Tibial nerve (tissue), 4 donors: ENCODE data around the gene FOLR2. TPM values are rescaled to one million over a fixed set of nuclear protein-coding genes. Genes with fewer than 3 reads are reported as not detected.

ENCODE experiments used
- DNase-seq, 2 donors: peaks; one replicate each; pipeline ENCODE4 v3.0.0-alpha.2; 2019; ENCODE audit warnings: low spot score in 2 of 2
- H3K27ac ChIP-seq, 4 donors: fragments of 200-600 bp; sonication (generic) in 3 of 4; one replicate each; pipeline ENCODE4 v1.5.1; 2017 to 2019; ENCODE audit warnings: mild to moderate bottlenecking in 1 of 4
- H3K27me3 ChIP-seq, 2 donors: fragments of 200-600 bp; sonication (generic) in 1 of 2; one replicate each; pipeline versions ENCODE4 v1.5.1 to v1.6.0; 2017 to 2019
- H3K36me3 ChIP-seq, 3 donors: fragments of 200-600 bp; sonication (generic); one replicate each; pipeline ENCODE4 v1.5.1; 2018 to 2019
- H3K4me1 ChIP-seq, 4 donors: fragments of 200-600 bp; sonication (generic) in 3 of 4; one replicate each; pipeline ENCODE4 v1.5.1; 2017 to 2019
- H3K4me3 ChIP-seq, 4 donors: fragments of 200-600 bp; sonication (generic) in 3 of 4; one replicate each; pipeline ENCODE4 v1.5.1; 2017 to 2019; ENCODE audit warnings: mild to moderate bottlenecking in 1 of 4, moderate library complexity in 1 of 4
- H3K9me3 ChIP-seq, 4 donors: fragments of 200-600 bp; sonication (generic) in 3 of 4; one replicate each; pipeline ENCODE4 v1.5.1; 2017 to 2019
- EP300 ChIP-seq, 2 donors: sonication (generic); formaldehyde crosslinking; IDR thresholded peaks; one replicate each; pipeline ENCODE4 v1.6.1; 2017; ENCODE audit warnings: antibody characterized with exemption in 2 of 2, mild to moderate bottlenecking in 1 of 2
- POLR2A ChIP-seq, 2 donors: fragments of 450-650 bp; IDR thresholded peaks; one replicate each; pipeline ENCODE4 v1.6.1; 2017; ENCODE audit warnings: antibody characterized with exemption in 2 of 2, mild to moderate bottlenecking in 2 of 2, moderate library complexity in 2 of 2
- WGBS, 2 donors: methylation state at CpG; one replicate each; pipeline ENCODE4 v1.1.5; 2018; 5-methylcytosine and 5-hydroxymethylcytosine counted together
- total RNA-seq, 4 donors: library from RNA; depleted of rRNA; stranded (reverse); fragments of >200 nt; gene quantifications; one replicate each; pipeline ENCODE4 v1.1.0, GENCODE V29; 2016
- TF ChIP-seq, protein P1 (sequence below), 5 experiments: fragments of 200-600 bp in 3 of 5; fragments of 450-650 bp in 2 of 5; sonication (generic) in 3 of 5; IDR thresholded peaks; one replicate each; pipeline ENCODE4 v1.5.1; 2016 to 2019; ENCODE audit warnings: antibody characterized with exemption in 5 of 5, mild to moderate bottlenecking in 3 of 5, moderate library complexity in 2 of 5

Gene FOLR2
- total RNA-seq, 4 donors from 2014 or later = 27.8 to 60.9 (median 35.7) TPM

DNA sequence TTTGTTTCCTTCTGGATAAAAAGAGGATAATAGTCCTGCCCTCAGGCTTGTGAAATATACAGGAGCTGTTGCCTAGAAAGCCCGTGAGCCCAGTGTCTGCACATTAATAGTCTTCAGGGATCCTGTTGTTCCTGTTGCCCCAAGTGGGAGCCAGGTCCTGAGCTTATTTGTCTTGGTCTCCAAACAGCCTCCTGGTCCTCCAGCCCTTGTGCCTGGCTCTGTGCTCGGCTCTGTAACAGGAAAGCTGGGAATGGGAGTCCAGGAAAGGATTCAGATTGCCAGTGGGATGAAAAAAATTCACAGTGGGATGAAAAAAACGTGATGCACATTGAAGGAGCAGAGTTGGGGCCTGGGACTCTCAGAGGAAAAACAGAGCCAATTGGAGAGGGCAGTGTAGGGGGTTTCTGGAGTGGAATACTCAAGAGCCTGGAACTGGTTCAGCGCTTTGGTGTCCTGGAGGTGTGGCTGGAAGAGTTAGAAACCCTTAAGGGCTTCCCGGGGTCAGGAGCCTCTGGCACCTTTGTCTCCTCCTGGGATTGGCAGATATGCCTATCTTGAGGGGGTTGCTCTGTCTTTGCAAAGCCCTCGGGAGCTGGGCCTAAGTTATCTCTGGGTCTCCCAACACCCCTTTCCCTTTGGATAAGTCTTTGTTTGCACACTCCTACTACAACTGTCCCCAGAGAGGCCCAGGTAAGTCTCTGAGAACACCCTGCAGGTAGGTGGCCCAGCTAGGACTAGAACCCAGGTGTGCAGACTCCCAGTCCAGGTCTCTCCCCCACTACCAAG lies 5.7 kb downstream of the FOLR2 start:
- no peaks in the 10 kb centered on the region for H3K27me3 ChIP-seq
- no peak for TF ChIP-seq POLR2A (IDR thresholded peaks at IDR 0.05)
- TF ChIP-seq, protein P1, sequence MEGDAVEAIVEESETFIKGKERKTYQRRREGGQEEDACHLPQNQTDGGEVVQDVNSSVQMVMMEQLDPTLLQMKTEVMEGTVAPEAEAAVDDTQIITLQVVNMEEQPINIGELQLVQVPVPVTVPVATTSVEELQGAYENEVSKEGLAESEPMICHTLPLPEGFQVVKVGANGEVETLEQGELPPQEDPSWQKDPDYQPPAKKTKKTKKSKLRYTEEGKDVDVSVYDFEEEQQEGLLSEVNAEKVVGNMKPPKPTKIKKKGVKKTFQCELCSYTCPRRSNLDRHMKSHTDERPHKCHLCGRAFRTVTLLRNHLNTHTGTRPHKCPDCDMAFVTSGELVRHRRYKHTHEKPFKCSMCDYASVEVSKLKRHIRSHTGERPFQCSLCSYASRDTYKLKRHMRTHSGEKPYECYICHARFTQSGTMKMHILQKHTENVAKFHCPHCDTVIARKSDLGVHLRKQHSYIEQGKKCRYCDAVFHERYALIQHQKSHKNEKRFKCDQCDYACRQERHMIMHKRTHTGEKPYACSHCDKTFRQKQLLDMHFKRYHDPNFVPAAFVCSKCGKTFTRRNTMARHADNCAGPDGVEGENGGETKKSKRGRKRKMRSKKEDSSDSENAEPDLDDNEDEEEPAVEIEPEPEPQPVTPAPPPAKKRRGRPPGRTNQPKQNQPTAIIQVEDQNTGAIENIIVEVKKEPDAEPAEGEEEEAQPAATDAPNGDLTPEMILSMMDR (IDR thresholded peaks at IDR 0.05) = no peak
- TF ChIP-seq EP300 (IDR thresholded peaks at IDR 0.05) = no peak
- peak overlapping the region; percentile 77 to 97 (median 94) for H3K27ac ChIP-seq
- H3K4me1 ChIP-seq = peaks cover 0 to 38% (median 27%) of the 10 kb centered on the region in 4 donors
- H3K4me3 ChIP-seq = peak overlapping the region; percentile 71 to 92 (median 77)
- no peaks in the 10 kb centered on the region for H3K9me3 ChIP-seq
- WGBS, 2 donors = 53 to 57% methylated on average over 6 of the region's 6 CpGs
- no peak for DNase-seq
- peaks cover 0 to 8% (median 0%) of the 10 kb centered on the region in 3 donors for H3K36me3 ChIP-seq

DNA sequence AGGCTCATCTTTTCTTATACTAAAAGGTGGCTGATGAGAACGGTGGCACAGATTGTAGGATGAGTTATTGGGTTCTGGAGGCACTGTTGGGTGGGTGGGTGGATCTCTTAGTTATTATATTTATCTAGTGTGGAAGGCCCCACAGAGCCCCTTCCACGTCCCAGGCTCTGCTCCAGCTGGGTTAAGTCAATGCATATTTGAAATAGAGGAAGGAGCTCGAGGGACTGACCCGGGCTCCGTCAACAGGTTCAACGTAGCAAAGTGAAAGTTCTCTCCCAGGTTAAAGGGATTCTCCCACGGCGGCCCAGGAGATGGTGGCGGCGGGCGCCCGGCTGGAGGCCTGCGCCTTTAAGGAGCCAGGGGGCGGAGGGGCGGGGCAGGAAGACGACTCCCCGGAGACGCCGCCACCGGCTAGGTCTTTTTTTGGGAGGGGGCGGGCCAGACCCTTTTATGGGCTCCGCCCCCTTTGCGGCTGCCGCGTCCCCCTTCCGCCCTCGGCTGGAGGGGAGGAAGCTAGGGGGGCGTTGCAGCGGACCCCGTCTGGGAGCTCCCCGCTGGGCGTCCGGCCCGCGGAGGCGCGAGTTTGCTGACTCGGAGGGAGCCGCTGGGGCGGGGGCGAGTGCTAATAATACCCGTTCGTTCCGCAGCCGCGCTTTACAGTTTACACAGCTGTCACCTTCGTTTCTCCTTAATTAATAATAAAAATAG lies 6.5 kb downstream of the FOLR2 start:
- 0% methylated on average over 30 to 42 of the region's 47 CpGs for WGBS, 2 donors
- peak; percentile 87 to 91 for DNase-seq
- Histone ChIP-seq H3K4me1 (peaks cover 0 to 45% (median 31%) of the 10 kb centered on the region in 4 donors), H3K27ac (peak overlapping the region; percentile 77 to 97 (median 94)), H3K4me3 (peak overlapping the region; percentile 71 to 92 (median 77)), H3K36me3 (peaks cover 0 to 14% (median 0%) of the 10 kb centered on the region in 3 donors), H3K27me3 (no peaks in the 10 kb centered on the region), H3K9me3 (no peaks in the 10 kb centered on the region)
- TF ChIP-seq POLR2A (IDR thresholded peaks at IDR 0.05) (peak; percentile 18 to 48), EP300 (IDR thresholded peaks at IDR 0.05) (peak; percentile 58 to 84)
- TF ChIP-seq, protein P1 (IDR thresholded peaks at IDR 0.05) = peak; percentile 43 to 73 (median 51)

DNA sequence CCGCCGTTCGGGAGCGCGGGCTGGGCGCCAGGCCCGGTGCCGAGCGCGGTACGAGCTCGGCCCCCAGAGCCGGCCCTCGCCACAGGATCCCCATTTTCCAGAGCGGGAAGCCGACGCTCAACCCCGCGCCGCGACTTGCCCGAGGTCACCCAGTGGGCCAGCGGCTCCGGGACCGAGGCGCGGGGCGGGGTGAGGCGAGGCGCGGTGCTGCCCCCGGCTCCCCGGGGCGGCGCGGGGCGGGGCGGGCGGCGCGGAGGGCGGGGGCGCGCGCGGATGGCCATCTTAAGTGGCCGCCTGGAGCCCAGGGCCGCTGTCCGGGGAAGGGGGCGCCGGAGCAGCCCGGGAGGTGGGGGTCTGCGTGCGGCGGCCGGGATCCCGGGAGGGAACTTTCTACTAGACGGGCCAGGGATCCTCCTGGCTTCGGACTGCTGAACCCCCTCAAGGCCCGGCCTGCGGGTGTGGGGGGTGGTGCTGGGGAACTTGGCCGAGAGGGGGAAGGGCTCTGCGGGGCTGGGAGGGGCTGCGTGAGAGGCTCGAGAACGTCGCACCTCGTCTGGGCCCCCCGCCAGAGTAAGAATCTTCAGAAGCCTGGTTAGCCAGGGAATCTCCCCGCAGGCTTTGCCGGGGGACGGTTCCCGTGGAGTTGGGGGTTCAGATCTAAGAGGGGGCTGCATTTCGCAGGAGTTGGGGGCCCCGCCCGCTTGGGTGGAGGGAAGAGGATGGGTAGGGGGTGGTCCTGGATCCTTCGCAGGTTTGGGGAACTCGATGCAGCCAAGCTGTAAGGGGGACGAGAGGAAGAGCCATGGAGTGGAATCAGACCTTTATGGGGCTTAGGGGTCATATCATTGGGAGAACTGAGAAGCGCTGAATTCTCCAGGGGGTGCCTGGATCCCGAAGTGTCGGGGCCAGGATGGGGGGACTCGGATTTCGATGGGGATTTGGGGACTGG lies 7.3 kb downstream of the FOLR2 start:
- Histone ChIP-seq H3K4me3 (peak overlapping the region; percentile 71 to 92 (median 77)), H3K36me3 (peaks cover 0 to 23% (median 0%) of the 10 kb centered on the region in 3 donors), H3K27me3 (no peaks in the 10 kb centered on the region), H3K27ac (peak overlapping the region; percentile 77 to 97 (median 94)), H3K4me1 (peaks cover 0 to 50% (median 32%) of the 10 kb centered on the region in 4 donors), H3K9me3 (no peaks in the 10 kb centered on the region)
- WGBS, 2 donors = 0% methylated on average over 27 to 40 of the region's 84 CpGs
- TF ChIP-seq, protein P1 (IDR thresholded peaks at IDR 0.05) = no peak
- TF ChIP-seq EP300 (IDR thresholded peaks at IDR 0.05) (no peak), POLR2A (IDR thresholded peaks at IDR 0.05) (no peak)
- DNase-seq = peak in 1 of 2 donors; percentile 53

DNA sequence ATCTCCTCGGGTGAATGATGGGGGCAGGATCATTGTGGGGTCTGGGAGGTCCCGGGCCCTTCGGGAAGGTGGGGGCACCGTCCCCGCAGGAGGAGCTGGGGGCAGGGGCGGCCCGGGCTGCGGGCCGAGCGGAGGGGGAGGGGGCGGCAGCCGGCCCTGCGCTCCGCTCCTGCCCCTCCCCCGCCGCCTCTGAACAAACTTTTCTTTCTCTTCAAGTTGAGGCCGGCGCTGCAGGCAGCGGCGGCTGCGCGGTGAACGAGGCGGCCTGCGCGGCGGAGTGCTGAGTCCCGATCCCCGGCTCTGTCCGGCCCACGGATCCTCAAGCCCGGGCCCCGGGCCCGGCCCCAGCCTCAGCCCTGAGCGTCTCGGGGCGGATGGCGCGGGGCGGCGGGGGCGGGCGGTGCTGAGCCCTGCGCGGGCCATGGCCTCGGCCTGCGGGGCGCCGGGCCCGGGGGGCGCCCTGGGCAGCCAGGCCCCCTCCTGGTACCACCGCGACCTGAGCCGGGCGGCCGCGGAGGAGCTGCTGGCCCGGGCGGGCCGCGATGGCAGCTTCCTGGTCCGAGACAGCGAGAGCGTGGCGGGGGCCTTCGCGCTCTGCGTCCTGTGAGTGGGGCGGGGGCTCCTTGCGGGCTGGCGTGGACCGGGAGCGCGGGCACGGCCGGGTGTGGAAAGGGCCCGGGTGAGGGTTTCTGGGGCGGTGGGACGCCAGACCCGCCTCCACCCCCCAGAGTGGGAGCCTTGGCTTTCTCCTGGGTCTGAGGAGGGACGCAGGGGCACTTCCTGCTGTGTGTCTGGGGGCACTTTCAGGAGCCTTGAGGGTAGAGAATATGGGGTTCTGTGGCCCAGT lies 8.2 kb downstream of the FOLR2 start, which contains the start of gene INPPL1:
TSS of gene INPPL1 (plus strand) at position 204 of the 847 bp plus-strand sequence. CDS start at position 422, 218 bp downstream.
- Histone ChIP-seq H3K9me3 (no peaks in the 10 kb centered on the region), H3K36me3 (peaks cover 0 to 32% (median 1%) of the 10 kb centered on the region in 3 donors), H3K4me1 (peaks cover 0 to 50% (median 32%) of the 10 kb centered on the region in 4 donors), H3K4me3 (peak within 1 kb of the TSS; percentile 71 to 92 (median 77)), H3K27me3 (no peaks in the 10 kb centered on the region), H3K27ac (peak within 1 kb of the TSS; percentile 77 to 97 (median 94))
- TF ChIP-seq, protein P1 (IDR thresholded peaks at IDR 0.05) = no peak
- TF ChIP-seq POLR2A (IDR thresholded peaks at IDR 0.05) = no peak
- no peak for TF ChIP-seq EP300 (IDR thresholded peaks at IDR 0.05)
- WGBS, 2 donors = 0 to 2% methylated on average over 6 to 10 of the region's 81 CpGs
- no peak for DNase-seq
